Gastrocnemius medialis (tissue), 4 donors: ENCODE measurements around the gene USP17L24.
"Not testable (repeated sequence)": the region's sequence is repeated elsewhere in the genome, so short reads cannot be mapped to it uniquely, and the experiment has no call there.

ENCODE experiments used
- CTCF ChIP-seq, 5 experiments: fragments of 450-650 bp in 3 of 5; fragments of 200-600 bp in 2 of 5; sonication (generic) in 2 of 5; IDR thresholded peaks in 4 of 5; conservative IDR thresholded peaks in 1 of 5; 1 replicate in 4 of 5; 2 replicates in 1 of 5; pipeline ENCODE4 v1.5.1; 2016 to 2019; ENCODE audit warnings: antibody characterized with exemption in 5 of 5, mild to moderate bottlenecking in 3 of 5, moderate library complexity in 3 of 5
- POLR2A ChIP-seq, 2 donors: fragments of 450-650 bp; IDR thresholded peaks; one replicate each; pipeline ENCODE4 v1.6.1; 2017; ENCODE audit warnings: antibody characterized with exemption in 2 of 2, mild to moderate bottlenecking in 2 of 2, moderate library complexity in 2 of 2

GRCh38 chr4:9348593-9348992 is 23.6 kb downstream of the USP17L24 start, which contains the start of gene USP17L28:
- not testable (repeated sequence) for TF ChIP-seq CTCF (IDR thresholded peaks at IDR 0.05 in 4 of 5, conservative IDR thresholded peaks at IDR 0.05 in 1 of 5); POLR2A (IDR thresholded peaks at IDR 0.05)
